ENCODE data around the gene MCRS1. TPM values are rescaled to one million over a fixed set of nuclear protein-coding genes. Genes with fewer than 3 reads are reported as not detected.
A peak's percentile ranks its signal among the peaks of the same experiment; 100 is the strongest.

MCRS1 gene
- total and polyA plus RNA-seq, 10 of the 15 experiments (the other 5 are each of a cell fraction or from before 2014, with no cell fraction given), result 34.3 to 82.8 (median 57.6) TPM

DNA sequence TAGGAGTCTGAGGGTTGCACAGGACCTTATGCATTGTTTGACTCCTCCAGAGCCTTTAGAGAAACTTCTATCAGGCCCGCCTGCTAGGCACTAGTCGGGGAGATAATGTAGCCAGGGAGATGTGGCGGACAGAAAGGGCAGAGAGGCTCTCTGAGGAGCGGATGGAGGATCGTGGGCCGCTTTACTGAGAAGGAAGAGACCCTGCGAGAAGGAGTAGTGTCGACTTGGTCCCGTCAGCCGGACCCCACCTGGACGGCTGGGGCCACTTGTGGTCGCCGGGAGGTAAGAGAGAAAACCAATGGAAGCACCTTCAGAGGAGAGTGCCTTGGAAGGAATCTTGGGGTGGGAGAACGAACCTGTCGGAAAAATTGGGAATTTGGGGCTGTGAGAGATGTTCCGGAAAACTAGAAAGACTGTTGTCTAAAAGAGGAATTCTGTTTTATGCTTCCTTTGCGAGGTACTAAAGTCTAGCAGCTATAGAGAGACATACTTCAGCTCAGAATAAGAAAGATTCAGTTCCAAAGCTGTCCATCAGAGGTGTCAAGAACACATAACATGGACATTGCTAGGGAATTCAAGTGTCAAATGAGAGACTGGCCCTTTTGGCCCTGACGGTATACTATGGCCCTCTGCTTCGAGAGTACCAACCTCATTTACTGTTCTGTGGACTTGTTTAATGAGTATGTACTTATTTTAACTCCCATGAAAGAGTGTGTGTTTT is 660 bp upstream of the MCRS1 start (continued):
- TF ChIP-seq, protein P1, sequence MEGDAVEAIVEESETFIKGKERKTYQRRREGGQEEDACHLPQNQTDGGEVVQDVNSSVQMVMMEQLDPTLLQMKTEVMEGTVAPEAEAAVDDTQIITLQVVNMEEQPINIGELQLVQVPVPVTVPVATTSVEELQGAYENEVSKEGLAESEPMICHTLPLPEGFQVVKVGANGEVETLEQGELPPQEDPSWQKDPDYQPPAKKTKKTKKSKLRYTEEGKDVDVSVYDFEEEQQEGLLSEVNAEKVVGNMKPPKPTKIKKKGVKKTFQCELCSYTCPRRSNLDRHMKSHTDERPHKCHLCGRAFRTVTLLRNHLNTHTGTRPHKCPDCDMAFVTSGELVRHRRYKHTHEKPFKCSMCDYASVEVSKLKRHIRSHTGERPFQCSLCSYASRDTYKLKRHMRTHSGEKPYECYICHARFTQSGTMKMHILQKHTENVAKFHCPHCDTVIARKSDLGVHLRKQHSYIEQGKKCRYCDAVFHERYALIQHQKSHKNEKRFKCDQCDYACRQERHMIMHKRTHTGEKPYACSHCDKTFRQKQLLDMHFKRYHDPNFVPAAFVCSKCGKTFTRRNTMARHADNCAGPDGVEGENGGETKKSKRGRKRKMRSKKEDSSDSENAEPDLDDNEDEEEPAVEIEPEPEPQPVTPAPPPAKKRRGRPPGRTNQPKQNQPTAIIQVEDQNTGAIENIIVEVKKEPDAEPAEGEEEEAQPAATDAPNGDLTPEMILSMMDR (IDR thresholded peaks at IDR 0.05 in 2 of 3, conservative IDR thresholded peaks at IDR 0.05 in 1 of 3; ENCODE audit: control insufficient read depth in 2 of 3, extremely low read depth in 1 of 3, insufficient read depth in 1 of 3, low read depth in 3 of 3, low read length in 3 of 3), result peak in 2 of 3 experiments; percentile 5 to 8; a peak in 1 of 6 replicates
- TF ChIP-seq LARP7 (IDR thresholded peaks at IDR 0.05) (no peak), SIN3A (IDR thresholded peaks at IDR 0.05; ENCODE audit: low read depth, low read length) (no peak), PBX3 (IDR thresholded peaks at IDR 0.05; ENCODE audit: insufficient replicate concordance, low read depth, low read length) (peak; percentile 30)

DNA sequence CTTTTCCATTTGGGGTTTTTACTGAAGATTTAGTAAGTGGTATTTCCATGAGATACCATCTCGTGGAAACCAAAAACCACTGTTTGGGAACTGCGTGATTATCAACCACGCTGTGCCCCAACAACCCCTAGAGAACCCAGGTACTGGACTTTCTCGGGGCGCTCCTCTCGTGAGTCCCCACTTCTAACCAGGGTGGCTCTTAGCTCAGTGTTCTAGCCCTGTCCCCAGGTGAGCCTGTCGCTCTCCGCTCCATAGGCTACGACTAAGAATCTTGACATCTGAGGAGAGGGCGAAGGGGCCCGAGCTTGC is 686 bp downstream of the MCRS1 start:
- peak overlapping the region; percentile 83 for H2AFZ ChIP-seq (ENCODE audit: control insufficient read depth, low read depth, low read length)
- no peaks in the 10 kb centered on the region for H3K27me3 ChIP-seq (replicated peaks in 1 of 2; ENCODE audit: control insufficient read depth in 2 of 2, insufficient read depth in 2 of 2, low read length in 1 of 2)
- no TSS peak for BruUV-seq (replicated peaks)
- peak overlapping the region; percentile 87 for H3K9ac ChIP-seq (ENCODE audit: control insufficient read depth, insufficient read depth, low read length)
- ChIA-PET RAD21 (ENCODE audit: unreplicated experiment) (interaction anchor here (1.0 to 1.1 kb wide), 2 partner anchors 13 to 206 kb away, joined by 3 read pairs; no protein-coding TSS in a partner anchor), POLR2A (interaction anchor here (0.5 to 0.6 kb wide), 4 partner anchors 22 to 244 kb away, joined by 3 to 6 read pairs (median 4); partner anchors contain the start of gene TROAP), SMC1A (ENCODE audit: uncharacterized antibody, unreplicated experiment) (interaction anchor here (0.7 to 1.7 kb wide), 5 partner anchors 9 to 209 kb away, joined by 3 to 11 read pairs (median 3); no protein-coding TSS in a partner anchor), CTCF (interaction anchor here (0.6 to 2.6 kb wide), 10 partner anchors 9 to 220 kb away, joined by 3 to 15 read pairs (median 4); partner anchors contain the start of gene PRPF40B)
- H3K36me3 ChIP-seq (ENCODE audit: control insufficient read depth in 2 of 2, insufficient read depth in 2 of 2, low read length in 1 of 2), result peaks cover 11 to 19% of the 10 kb centered on the region in 2 experiments; a peak in 3 of 4 replicates
- H3K4me2 ChIP-seq (ENCODE audit: control insufficient read depth, insufficient read depth), result peak overlapping the region; percentile 79
- ATAC-seq (peak; percentile 45), DNase-seq (ENCODE audit: low read depth, low spot score) (no peak), FAIRE-seq (no peak)
- in situ Hi-C loops (cut with MboI) (no loop called here), intact Hi-C loops (cut with micrococcal nuclease; ENCODE audit: unreplicated experiment) (loop anchor here (5.0 kb wide), 1 partner anchor 140 kb away; the partner anchor contains the start of gene FMNL3)
- peak overlapping the region; percentile 99 for H3K4me3 ChIP-seq
- H3K9me3 ChIP-seq (replicated peaks; ENCODE audit: control insufficient read depth, insufficient read depth, low read length), result no peaks in the 10 kb centered on the region
- H3K79me2 ChIP-seq (ENCODE audit: control insufficient read depth, insufficient read depth, low read length), result peaks cover 36% of the 10 kb centered on the region
- peak overlapping the region; percentile 91 for H3K27ac ChIP-seq (ENCODE audit: control insufficient read depth, insufficient read depth)
- no peaks in the 10 kb centered on the region for H4K20me1 ChIP-seq (ENCODE audit: control insufficient read depth, insufficient read depth)
- TF ChIP-seq POLR2AphosphoS5 (IDR thresholded peaks at IDR 0.05; ENCODE audit: low read length) (no peak), IKZF2 (IDR thresholded peaks at IDR 0.05) (no peak), KDM1A (IDR thresholded peaks at IDR 0.05; ENCODE audit: borderline replicate concordance) (no peak), MEF2A (IDR thresholded peaks at IDR 0.05; ENCODE audit: insufficient read depth, low read depth, low read length) (no peak), ZNF217 (IDR thresholded peaks at IDR 0.05) (no peak), YBX1 (IDR thresholded peaks at IDR 0.05) (no peak), SIN3A (IDR thresholded peaks at IDR 0.05; ENCODE audit: low read depth, low read length) (no peak), BMI1 (IDR thresholded peaks at IDR 0.05; ENCODE audit: borderline replicate concordance) (no peak), ZNF384 (IDR thresholded peaks at IDR 0.05; ENCODE audit: borderline replicate concordance, low read depth, low read length) (no peak), KLF5 (IDR thresholded peaks at IDR 0.05; ENCODE audit: partially characterized antibody) (no peak)
- TF ChIP-seq, protein P2, sequence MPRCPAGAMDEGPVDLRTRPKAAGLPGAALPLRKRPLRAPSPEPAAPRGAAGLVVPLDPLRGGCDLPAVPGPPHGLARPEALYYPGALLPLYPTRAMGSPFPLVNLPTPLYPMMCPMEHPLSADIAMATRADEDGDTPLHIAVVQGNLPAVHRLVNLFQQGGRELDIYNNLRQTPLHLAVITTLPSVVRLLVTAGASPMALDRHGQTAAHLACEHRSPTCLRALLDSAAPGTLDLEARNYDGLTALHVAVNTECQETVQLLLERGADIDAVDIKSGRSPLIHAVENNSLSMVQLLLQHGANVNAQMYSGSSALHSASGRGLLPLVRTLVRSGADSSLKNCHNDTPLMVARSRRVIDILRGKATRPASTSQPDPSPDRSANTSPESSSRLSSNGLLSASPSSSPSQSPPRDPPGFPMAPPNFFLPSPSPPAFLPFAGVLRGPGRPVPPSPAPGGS (IDR thresholded peaks at IDR 0.05; ENCODE audit: borderline replicate concordance, insufficient read depth, low read depth, low read length, poor library complexity, severe bottlenecking), result no peak
- TF ChIP-seq, protein P3, sequence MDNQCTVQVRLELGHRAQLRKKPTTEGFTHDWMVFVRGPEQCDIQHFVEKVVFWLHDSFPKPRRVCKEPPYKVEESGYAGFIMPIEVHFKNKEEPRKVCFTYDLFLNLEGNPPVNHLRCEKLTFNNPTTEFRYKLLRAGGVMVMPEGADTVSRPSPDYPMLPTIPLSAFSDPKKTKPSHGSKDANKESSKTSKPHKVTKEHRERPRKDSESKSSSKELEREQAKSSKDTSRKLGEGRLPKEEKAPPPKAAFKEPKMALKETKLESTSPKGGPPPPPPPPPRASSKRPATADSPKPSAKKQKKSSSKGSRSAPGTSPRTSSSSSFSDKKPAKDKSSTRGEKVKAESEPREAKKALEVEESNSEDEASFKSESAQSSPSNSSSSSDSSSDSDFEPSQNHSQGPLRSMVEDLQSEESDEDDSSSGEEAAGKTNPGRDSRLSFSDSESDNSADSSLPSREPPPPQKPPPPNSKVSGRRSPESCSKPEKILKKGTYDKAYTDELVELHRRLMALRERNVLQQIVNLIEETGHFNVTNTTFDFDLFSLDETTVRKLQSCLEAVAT (IDR thresholded peaks at IDR 0.05), result no peak
- H3K4me1 ChIP-seq (ENCODE audit: control insufficient read depth, insufficient read depth, low read length), result peaks cover 8% of the 10 kb centered on the region
- 12% methylated on average over 11 of the region's 11 CpGs for WGBS (ENCODE audit: insufficient coverage, insufficient replicate concordance, low lambda C conversion rate, missing lambda C conversion rate)

Measured in GM12878 (cell line).